Measurements from ENCODE around the gene MESP1.
"Not testable (repeated sequence)": the region's sequence is repeated elsewhere in the genome, so short reads cannot be mapped to it uniquely, and the experiment has no call there.

The MESP1 gene

GRCh38 chr15:89750560-89751542 lies at the start of gene MESP1:
Gene MESP1 (minus strand): TSS chr15:89751249. CDS start chr15:89751231, 18 bp downstream.
- DNase-seq: peak; percentile 67

GRCh38 chr15:89799918-89800498 lies 49.0 kb upstream of the MESP1 start:
- no peak for DNase-seq

- no peak for DNase-seq
These were observed 48.2 kb upstream of the MESP1 start for GRCh38 chr15:89799011-89799911.

GRCh38 chr15:89797678-89798201 lies 46.7 kb upstream of the MESP1 start:
- DNase-seq: no peak

- DNase-seq: no peak
These were observed 44.9 kb upstream of the MESP1 start for GRCh38 chr15:89795996-89796395.

GRCh38 chr15:89794627-89795241 lies 43.7 kb upstream of the MESP1 start:
- DNase-seq: no peak

- DNase-seq: no peak
These were observed 41.2 kb upstream of the MESP1 start for GRCh38 chr15:89792106-89792805.

GRCh38 chr15:89790661-89791060 lies 39.6 kb upstream of the MESP1 start:
- DNase-seq: no peak

GRCh38 chr15:89790206-89790605 lies 39.2 kb upstream of the MESP1 start:
- no peak for DNase-seq

- DNase-seq: not testable (repeated sequence)
These were observed 37.5 kb upstream of the MESP1 start for GRCh38 chr15:89788585-89788984.

GRCh38 chr15:89787944-89788343 lies 36.9 kb upstream of the MESP1 start:
- DNase-seq: no peak

GRCh38 chr15:89785774-89786140 lies 34.7 kb upstream of the MESP1 start:
- no peak for DNase-seq

- DNase-seq: no peak
These were observed 34.2 kb upstream of the MESP1 start for GRCh38 chr15:89785064-89785773.

- no peak for DNase-seq
These were observed 33.6 kb upstream of the MESP1 start for GRCh38 chr15:89784686-89784960.

GRCh38 chr15:89783861-89784685 lies 33.0 kb upstream of the MESP1 start:
- DNase-seq: no peak

GRCh38 chr15:89783111-89783860 lies 32.2 kb upstream of the MESP1 start:
- no peak for DNase-seq

GRCh38 chr15:89782619-89782950 lies 31.5 kb upstream of the MESP1 start:
- DNase-seq: not testable (repeated sequence)

GRCh38 chr15:89781891-89782618 lies 31.0 kb upstream of the MESP1 start:
- DNase-seq: no peak

- no peak for DNase-seq
These were observed 30.0 kb upstream of the MESP1 start for GRCh38 chr15:89781055-89781454.
